CD4-positive, alpha-beta T cell treated with Interferon gamma for 1 hour (primary cell): ENCODE data around the gene THADA.
"Not testable (repeated sequence)": the region's sequence is repeated elsewhere in the genome, so short reads cannot be mapped to it uniquely, and the experiment has no call there.

Experiments used
- DNase-seq: peaks from one replicate; pipeline ENCODE4 v3.0.0-alpha.2; 2020

Gene THADA

GRCh38 chr2:43314299-43314927 lies 281.4 kb downstream of the THADA start:
- no peak for DNase-seq

- DNase-seq: no peak
These were observed 282.2 kb downstream of the THADA start for GRCh38 chr2:43313642-43314017.

GRCh38 chr2:43312755-43313641 lies 282.8 kb downstream of the THADA start:
- DNase-seq: no peak

- no peak for DNase-seq
These were observed 284.6 kb downstream of the THADA start for GRCh38 chr2:43311276-43311675.

- DNase-seq: no peak
These were observed 285.9 kb downstream of the THADA start for GRCh38 chr2:43309935-43310334.

- no peak for DNase-seq
These were observed 287.9 kb downstream of the THADA start for GRCh38 chr2:43307973-43308372.

GRCh38 chr2:43307046-43307445 lies 288.8 kb downstream of the THADA start:
- no peak for DNase-seq

GRCh38 chr2:43306197-43306596 lies 289.6 kb downstream of the THADA start:
- DNase-seq: no peak

- peak; percentile 67 for DNase-seq
These were observed 290.3 kb downstream of the THADA start for GRCh38 chr2:43305517-43305916.

GRCh38 chr2:43305012-43305411 lies 290.8 kb downstream of the THADA start:
- peak; percentile 12 for DNase-seq

GRCh38 chr2:43303889-43304288 lies 291.9 kb downstream of the THADA start:
- DNase-seq: no peak

- no peak for DNase-seq
These were observed 292.8 kb downstream of the THADA start for GRCh38 chr2:43302961-43303494.

GRCh38 chr2:43302182-43302960 lies 293.5 kb downstream of the THADA start:
- DNase-seq: no peak

GRCh38 chr2:43300781-43301583 lies 294.9 kb downstream of the THADA start:
- DNase-seq: no peak

- no peak for DNase-seq
These were observed 295.6 kb downstream of the THADA start for GRCh38 chr2:43300222-43300621.

GRCh38 chr2:43298500-43298899 lies 297.3 kb downstream of the THADA start:
- no peak for DNase-seq

- not testable (repeated sequence) for DNase-seq
These were observed 298.1 kb downstream of the THADA start for GRCh38 chr2:43297740-43298139.

GRCh38 chr2:43294973-43295603 lies 300.8 kb downstream of the THADA start:
- DNase-seq: no peak

GRCh38 chr2:43293744-43294695 lies 301.8 kb downstream of the THADA start:
- peak; percentile 59 for DNase-seq

GRCh38 chr2:43292851-43293743 lies 302.7 kb downstream of the THADA start:
- DNase-seq: no peak
